DOHH2 (cell line): ENCODE measurements around the gene CCR5.
"Not testable (repeated sequence)": the region's sequence is repeated elsewhere in the genome, so short reads cannot be mapped to it uniquely, and the experiment has no call there.

ENCODE experiments used
- H3F3A ChIP-seq: fragments of 200-600 bp; sonication (generic), shearing (Covaris generic); 2 replicates; pipeline ENCODE4 v1.6.0; 2016; ENCODE audit warnings: antibody characterized with exemption, mild to moderate bottlenecking; ENCODE audit not compliant: control insufficient read depth, insufficient read depth
- H3K27ac ChIP-seq: fragments of 200-600 bp; sonication (generic); 2 replicates; pipeline ENCODE4 v1.5.1; 2014; ENCODE audit warnings: low read depth, mild to moderate bottlenecking, low read length, moderate library complexity
- H3K27me3 ChIP-seq: fragments of 200-600 bp; sonication (generic); 2 replicates; pipeline ENCODE4 v1.6.1; 2014; ENCODE audit warnings: mild to moderate bottlenecking, low read length, mixed read lengths; ENCODE audit not compliant: control insufficient read depth
- H3K36me3 ChIP-seq: fragments of 200-600 bp; sonication (generic); 2 replicates; pipeline ENCODE4 v1.6.1; 2014; ENCODE audit warnings: mild to moderate bottlenecking, low read length, moderate library complexity, mixed read lengths; ENCODE audit not compliant: control insufficient read depth
- H3K4me1 ChIP-seq: fragments of 200-600 bp; sonication (generic); 2 replicates; pipeline ENCODE4 v1.6.1; 2014; ENCODE audit warnings: mild to moderate bottlenecking, low read length, mixed read lengths; ENCODE audit not compliant: control insufficient read depth
- H3K4me2 ChIP-seq: fragments of 200-600 bp; sonication (generic); 2 replicates; pipeline ENCODE4 v1.6.0; 2014; ENCODE audit warnings: mild to moderate bottlenecking, low read length, moderate library complexity
- H3K4me3 ChIP-seq: fragments of 200-600 bp; sonication (generic); 2 replicates; pipeline ENCODE4 v1.5.1; 2014; ENCODE audit warnings: mild to moderate bottlenecking, low read length, mixed read lengths
- H3K79me2 ChIP-seq: fragments of 200-600 bp; sonication (generic); 2 replicates; pipeline ENCODE4 v1.6.1; 2014; ENCODE audit warnings: mild to moderate bottlenecking, low read length, mixed read lengths; ENCODE audit not compliant: control insufficient read depth
- H3K9me2 ChIP-seq: fragments of 200-600 bp; sonication (generic); replicated peaks from 2 replicates; pipeline ENCODE4 v1.6.1; 2014; ENCODE audit warnings: mild to moderate bottlenecking, low read length, mixed read lengths; ENCODE audit not compliant: control insufficient read depth
- H3K9me3 ChIP-seq: fragments of 200-600 bp; sonication (generic); 2 replicates; pipeline ENCODE4 v1.6.1; 2014; ENCODE audit warnings: antibody characterized with exemption, low read length, mixed read lengths; ENCODE audit not compliant: control insufficient read depth, insufficient read depth
- H4K20me1 ChIP-seq: fragments of 200-600 bp; sonication (generic); 2 replicates; pipeline ENCODE4 v1.6.0; 2014; ENCODE audit warnings: low read depth, mild to moderate bottlenecking, antibody characterized with exemption, low read length, moderate library complexity; ENCODE audit not compliant: control insufficient read depth, insufficient read depth
- EZH2phosphoT487 ChIP-seq: fragments of 200-600 bp; sonication (generic); IDR thresholded peaks from 2 replicates; pipeline ENCODE4 v1.6.1; 2017; ENCODE audit warnings: borderline replicate concordance, mild to moderate bottlenecking, antibody characterized with exemption, low read length, moderate library complexity, mixed read lengths
- TF ChIP-seq, protein P1 (sequence below): fragments of 200-600 bp; sonication (generic); IDR thresholded peaks from one replicate; pipeline ENCODE4 v1.5.1; 2014; ENCODE audit warnings: antibody characterized with exemption, mild to moderate bottlenecking, low read depth, low read length; ENCODE audit not compliant: poor library complexity, severe bottlenecking

CCR5 gene

GRCh38 chr3:46400846-46401245 lies 30.1 kb downstream of the CCR5 start:
- Histone ChIP-seq H3K36me3 (no peaks in the 10 kb centered on the region), H3F3A (no peaks in the 10 kb centered on the region), H3K27ac (no peak overlapping the region), H3K4me2 (no peak overlapping the region), H4K20me1 (no peaks in the 10 kb centered on the region), H3K9me2 (no peaks in the 10 kb centered on the region), H3K9me3 (no peaks in the 10 kb centered on the region), H3K4me1 (no peaks in the 10 kb centered on the region), H3K79me2 (no peaks in the 10 kb centered on the region), H3K4me3 (no peak overlapping the region), H3K27me3 (peaks cover 9% of the 10 kb centered on the region)
- TF ChIP-seq, protein P1, sequence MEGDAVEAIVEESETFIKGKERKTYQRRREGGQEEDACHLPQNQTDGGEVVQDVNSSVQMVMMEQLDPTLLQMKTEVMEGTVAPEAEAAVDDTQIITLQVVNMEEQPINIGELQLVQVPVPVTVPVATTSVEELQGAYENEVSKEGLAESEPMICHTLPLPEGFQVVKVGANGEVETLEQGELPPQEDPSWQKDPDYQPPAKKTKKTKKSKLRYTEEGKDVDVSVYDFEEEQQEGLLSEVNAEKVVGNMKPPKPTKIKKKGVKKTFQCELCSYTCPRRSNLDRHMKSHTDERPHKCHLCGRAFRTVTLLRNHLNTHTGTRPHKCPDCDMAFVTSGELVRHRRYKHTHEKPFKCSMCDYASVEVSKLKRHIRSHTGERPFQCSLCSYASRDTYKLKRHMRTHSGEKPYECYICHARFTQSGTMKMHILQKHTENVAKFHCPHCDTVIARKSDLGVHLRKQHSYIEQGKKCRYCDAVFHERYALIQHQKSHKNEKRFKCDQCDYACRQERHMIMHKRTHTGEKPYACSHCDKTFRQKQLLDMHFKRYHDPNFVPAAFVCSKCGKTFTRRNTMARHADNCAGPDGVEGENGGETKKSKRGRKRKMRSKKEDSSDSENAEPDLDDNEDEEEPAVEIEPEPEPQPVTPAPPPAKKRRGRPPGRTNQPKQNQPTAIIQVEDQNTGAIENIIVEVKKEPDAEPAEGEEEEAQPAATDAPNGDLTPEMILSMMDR = no peak

GRCh38 chr3:46401579-46401978 lies 30.8 kb downstream of the CCR5 start:
- Histone ChIP-seq H3K36me3 (no peaks in the 10 kb centered on the region), H3K79me2 (no peaks in the 10 kb centered on the region), H3K4me3 (no peak overlapping the region), H3K27ac (no peak overlapping the region), H3K4me2 (no peak overlapping the region), H3K9me3 (no peaks in the 10 kb centered on the region), H3K27me3 (peaks cover 11% of the 10 kb centered on the region), H4K20me1 (no peaks in the 10 kb centered on the region), H3F3A (no peaks in the 10 kb centered on the region), H3K9me2 (no peaks in the 10 kb centered on the region), H3K4me1 (no peaks in the 10 kb centered on the region)
- TF ChIP-seq, protein P1 = no peak
- no peak for TF ChIP-seq EZH2phosphoT487

GRCh38 chr3:46402902-46403301 lies 32.2 kb downstream of the CCR5 start:
- H3K9me3 ChIP-seq, H3K9me2 ChIP-seq, H3K4me3 ChIP-seq, H4K20me1 ChIP-seq, H3K4me2 ChIP-seq, H3K36me3 ChIP-seq, H3K27ac ChIP-seq, H3F3A ChIP-seq, H3K4me1 ChIP-seq, H3K79me2 ChIP-seq: not testable (repeated sequence)
- H3K27me3 ChIP-seq = peaks cover 19% of the 10 kb centered on the region

- H3K9me3 ChIP-seq = no peaks in the 10 kb centered on the region
- peaks cover 27% of the 10 kb centered on the region for H3K27me3 ChIP-seq
- TF ChIP-seq, protein P1 = no peak
- TF ChIP-seq EZH2phosphoT487 = no peak
- H3K4me1 ChIP-seq = no peaks in the 10 kb centered on the region
- no peaks in the 10 kb centered on the region for H3F3A ChIP-seq
- no peaks in the 10 kb centered on the region for H3K79me2 ChIP-seq
- no peaks in the 10 kb centered on the region for H3K9me2 ChIP-seq
- no peaks in the 10 kb centered on the region for H4K20me1 ChIP-seq
- H3K27ac ChIP-seq = no peak overlapping the region
- H3K36me3 ChIP-seq = no peaks in the 10 kb centered on the region
- no peak overlapping the region for H3K4me2 ChIP-seq
- no peak overlapping the region for H3K4me3 ChIP-seq
Observed at GRCh38 chr3:46405301-46406019, 34.7 kb downstream of the CCR5 start.
